NOMO-1 (cell line): ENCODE measurements around the gene MMP13.
"Not testable (repeated sequence)": the region's sequence is repeated elsewhere in the genome, so short reads cannot be mapped to it uniquely, and the experiment has no call there.

Experiments used
- DNase-seq, 2 experiments: peaks; one replicate each; lab custom pipeline; 2025; ENCODE audit not compliant: unreplicated experiment in 2 of 2; lab: John Stamatoyannopoulos, UW

The MMP13 gene

DNA sequence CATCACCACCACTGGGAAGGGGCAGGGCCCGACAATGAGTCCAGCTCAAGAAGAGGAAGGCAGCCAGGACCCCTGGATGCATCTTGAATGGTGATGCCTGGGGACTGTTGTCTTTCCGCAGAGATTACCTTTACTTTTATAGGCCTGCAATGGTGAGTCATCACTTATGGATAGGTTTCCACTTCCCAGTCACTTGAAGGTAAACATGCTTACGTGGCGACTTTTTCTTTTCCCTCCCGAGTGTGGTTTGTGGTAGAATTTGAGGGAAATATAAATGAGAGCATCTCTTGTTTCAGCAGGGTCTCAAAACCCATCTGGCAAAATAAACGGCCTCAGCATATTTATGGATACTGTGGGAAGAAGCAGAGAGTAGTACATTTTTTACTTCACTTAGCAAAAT lies at the start of gene MMP13:
Gene MMP13, minus strand, starts transcription at position 109 of the 400 bp plus-strand sequence. Its CDS starts 27 bp downstream, at position 82.
- no peak for DNase-seq

DNA sequence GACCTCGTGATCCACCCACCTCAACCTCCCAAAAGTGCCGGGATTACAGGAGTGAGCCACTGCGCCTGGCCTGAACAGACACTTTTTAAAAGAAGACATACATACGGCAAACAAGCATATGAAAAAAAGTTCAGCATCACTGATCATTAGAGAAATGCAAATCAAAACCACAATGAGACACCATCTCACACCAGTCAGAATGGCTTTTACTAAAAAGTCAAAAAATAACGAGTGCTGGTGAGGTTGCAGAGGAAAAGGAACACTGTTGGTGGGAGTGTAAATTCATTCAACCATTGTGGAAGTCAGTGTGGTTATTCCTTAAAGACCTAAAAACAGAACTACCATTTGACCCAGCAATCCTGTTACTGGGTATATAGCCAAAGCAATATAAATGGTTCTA lies 48.7 kb upstream of the MMP13 start:
- not testable (repeated sequence) for DNase-seq

DNA sequence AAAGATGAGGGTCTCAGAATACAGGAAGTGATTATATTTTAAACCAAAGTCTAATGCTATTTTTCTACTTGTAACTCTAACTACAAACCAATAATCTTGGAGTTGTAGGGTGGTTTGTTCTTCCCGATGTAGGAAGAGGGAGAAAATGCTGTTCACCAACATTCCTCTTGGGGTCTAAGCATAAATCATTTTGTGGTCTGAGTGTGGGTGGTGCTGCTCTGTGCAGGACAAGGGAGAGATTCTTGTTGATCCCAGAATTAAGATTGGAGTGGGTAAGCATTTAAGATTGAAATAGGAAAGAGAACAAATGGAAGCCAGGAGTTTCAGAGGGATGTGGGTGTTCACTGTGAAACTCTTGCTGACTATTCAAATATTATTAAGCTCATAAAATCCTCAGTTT lies 38.6 kb upstream of the MMP13 start:
- no peak for DNase-seq

DNA sequence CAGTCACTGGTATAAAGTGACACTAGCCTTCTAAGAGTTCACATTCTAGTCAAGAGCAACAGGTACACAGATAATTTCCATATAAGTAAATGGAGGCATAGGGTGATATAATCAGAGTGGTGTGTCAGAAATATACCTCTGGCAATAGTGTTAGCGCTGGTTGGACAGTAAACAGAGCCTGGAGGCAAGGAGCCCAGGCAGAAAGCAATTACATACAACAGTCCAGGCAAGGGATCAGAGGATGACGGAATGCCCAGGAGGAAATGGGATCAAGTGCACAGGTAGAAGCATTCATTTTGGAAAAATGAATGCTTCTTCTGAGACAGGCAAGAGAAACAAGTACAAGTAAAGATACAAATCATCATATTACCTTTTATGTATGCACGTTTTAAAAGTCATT lies 36.2 kb upstream of the MMP13 start:
- DNase-seq, result no peak

DNA sequence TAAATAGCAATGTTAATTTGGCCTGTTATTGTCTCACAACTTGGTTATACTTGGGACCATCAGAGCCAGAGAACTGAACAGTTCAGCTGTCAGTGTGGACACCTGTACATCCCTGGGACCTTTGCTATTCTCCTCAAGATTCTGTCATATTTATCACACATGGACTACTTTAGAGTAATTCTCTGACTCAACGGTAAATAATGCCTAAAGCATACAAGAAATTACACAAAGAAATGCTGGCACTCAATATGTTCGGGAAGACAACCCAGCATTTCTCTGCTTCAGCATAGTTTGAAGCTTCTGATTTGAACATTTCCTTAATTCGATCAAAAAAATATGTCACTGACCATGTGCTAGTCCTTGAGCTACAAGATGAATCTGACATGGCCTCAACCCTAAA lies 34.6 kb upstream of the MMP13 start:
- DNase-seq, result no peak

DNA sequence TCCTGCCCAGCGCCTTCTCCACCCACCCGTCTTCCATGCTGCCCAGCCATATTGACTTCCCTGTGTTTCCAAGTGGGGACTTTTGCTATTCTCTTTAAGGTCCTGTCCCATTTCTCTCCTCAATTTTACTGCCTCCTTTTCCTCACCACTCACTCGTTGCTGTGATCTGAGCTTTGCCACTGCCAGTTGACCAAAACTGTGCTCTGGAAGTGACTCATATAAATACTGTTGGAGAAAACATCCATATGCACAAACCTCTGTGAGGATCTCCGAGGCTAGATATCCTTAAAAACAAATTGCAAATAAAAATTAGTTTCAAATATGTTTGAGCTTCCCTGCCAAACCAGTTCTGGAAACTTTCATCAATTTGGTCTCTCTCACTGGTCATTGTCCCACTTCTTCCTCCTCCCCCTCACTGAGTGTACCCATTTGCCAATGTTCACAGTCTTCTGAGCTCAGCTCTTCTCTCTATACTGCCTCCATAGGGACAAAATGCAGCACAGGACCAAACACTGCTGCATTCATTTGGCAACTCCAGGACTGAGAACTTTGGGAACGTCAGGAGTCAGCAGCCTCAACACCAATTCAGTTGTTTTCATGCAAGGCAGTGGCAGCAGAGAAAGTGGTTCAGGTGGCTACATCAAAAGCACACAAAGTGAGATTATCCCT lies 34.0 kb upstream of the MMP13 start:
- DNase-seq, result no peak

DNA sequence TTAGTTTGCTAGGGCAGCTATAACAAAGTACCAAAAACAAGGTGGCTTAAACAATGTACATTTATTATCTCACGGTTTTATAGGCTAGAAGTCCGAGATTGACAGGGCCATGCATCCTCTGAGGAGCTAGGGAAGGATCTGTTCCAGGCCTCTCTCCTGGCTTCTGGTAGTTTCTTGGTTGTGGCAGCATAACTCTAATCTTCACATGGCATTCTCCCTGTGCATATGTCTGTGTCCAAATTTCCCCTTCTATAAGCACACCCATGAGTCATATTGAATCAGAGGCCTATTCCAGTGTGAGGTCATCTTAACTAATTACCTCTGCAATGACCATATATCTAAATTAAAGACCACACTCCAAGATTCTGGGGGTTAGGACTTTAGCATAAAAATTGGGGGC lies 31.3 kb upstream of the MMP13 start:
- DNase-seq, result no peak

DNA sequence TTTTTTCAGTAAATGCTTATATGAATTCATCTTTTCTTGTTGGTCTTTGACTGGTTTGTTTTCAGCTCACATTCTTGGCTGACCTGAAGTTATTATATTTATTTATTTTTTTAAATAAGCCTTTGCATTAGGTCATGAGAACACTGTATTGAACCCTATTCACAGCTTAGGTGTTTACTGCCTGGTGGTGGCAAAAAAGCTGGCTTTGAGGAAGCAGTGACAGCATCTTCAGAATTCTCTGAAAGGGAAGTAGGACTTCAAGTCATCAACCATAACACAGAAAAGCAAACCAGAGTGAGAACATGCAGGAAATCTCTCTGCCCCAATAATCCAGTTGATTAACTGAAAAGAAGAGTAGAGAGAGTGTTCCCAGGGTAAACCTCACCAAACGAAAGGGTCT lies 30.3 kb upstream of the MMP13 start:
- DNase-seq, result peak; percentile 9 to 64

DNA sequence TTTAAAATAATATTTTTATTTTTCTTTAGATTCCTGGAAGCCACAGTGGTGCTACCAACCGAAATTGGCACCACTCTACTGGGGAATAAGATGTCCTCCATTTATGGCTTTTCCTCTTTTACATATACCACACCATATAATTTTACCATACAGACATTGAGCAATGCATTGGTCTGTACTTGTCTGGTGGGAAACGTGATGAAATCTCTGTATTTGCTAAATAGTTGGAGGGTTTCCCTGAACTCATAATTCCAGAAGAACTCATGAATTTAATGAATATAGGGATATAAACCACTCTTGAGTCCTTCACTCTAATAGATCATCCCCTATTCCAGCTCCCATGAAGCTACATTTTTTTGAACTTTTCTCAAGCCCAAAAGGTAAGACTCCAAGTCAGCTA lies 28.0 kb upstream of the MMP13 start:
- DNase-seq, result no peak

DNA sequence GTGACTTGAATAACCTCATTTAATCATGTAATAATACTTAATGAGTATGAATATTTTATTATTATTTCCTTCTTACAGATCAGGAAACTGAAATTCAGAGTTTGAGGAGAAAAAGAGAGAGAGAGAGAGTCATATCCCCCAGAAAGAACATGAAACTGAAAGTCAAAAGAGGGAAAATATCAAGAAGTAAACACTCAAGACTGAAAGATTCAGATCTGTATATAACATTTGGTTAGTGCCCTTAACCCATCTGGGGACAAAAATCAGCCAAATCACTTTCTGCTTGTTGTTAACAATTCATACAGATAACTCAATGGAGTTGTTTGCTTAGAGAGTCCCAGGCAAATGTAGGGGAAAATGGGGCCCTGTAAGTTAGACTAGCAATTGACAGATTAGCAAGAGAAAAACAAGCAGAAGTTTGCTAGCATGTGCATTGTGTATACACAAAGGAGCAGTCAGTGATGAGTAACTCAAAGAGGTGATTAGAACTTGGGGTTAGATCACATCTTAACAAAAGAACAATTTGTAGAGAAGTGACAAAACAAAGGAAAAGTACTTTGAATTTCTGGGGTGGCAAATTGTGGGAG lies 25.9 kb upstream of the MMP13 start:
- DNase-seq, result no peak

DNA sequence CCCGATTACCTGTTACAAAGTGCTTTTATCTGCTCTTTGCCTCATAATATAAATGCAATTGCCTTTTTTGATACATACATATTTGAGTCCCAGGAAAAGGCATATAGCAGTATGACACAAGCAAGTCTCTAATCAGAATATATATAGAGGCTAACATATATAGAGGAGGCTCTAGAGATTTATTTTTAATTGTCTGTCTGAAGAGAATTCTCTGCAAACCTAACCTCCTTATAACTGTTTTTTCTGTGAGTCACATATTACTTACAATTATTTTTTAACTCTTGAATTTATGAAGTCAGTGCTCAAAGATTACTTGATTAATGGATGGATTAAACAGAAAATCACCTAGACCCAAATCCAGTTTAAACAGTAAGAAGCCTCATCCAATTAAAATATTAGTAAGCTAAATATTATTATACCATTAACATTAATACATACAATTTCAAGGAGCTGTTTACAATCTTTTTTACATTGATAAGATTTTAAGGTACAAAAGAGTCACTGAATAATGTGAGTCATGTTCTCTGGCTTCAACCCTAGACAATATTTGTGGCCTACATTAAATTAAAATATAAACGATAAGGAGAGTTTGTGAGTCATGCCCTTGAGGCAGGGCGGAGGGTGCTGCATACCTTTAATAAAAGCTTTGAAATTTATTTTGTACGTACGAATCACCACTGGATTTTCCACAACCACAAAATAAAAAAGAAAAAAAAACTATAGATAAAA lies 19.2 kb upstream of the MMP13 start:
- DNase-seq, result no peak

DNA sequence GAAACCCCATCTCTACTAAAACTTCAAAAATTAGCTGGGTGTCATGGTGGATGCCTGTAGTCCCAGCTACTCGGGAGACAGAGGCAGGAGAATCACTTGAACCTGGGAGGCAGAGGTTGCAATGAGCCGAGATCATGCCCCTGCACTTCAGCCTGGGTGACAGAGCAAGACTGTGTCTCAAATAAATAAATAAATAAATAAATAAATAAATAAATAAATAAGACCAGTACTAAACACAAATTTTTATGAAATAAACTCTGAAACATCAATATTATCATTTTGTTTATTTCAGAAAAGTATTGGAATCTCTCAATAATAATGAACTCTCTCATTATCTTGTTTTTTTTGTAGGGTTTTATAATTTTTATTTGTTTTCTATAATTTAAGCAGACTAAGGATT lies 18.2 kb upstream of the MMP13 start:
- not testable (repeated sequence) for DNase-seq

DNA sequence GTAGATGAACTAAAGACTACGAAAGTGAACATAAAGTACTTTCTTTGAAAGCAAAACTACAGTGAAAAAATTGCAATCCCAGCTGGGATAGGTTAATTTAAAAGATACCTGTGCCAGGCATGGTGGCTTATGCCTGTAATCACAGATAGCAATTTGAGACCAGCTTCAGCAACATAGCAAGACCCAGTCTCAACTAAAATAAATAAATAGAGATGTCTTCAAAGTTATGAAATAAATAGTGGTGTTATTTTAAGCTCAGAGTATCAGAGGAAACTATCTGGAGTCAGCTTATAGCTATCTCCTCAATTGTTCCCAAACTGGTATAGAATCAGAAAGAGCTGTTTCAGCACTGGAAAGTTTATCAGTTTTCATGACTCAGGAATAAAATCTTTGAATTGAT lies 17.3 kb upstream of the MMP13 start:
- DNase-seq, result no peak

DNA sequence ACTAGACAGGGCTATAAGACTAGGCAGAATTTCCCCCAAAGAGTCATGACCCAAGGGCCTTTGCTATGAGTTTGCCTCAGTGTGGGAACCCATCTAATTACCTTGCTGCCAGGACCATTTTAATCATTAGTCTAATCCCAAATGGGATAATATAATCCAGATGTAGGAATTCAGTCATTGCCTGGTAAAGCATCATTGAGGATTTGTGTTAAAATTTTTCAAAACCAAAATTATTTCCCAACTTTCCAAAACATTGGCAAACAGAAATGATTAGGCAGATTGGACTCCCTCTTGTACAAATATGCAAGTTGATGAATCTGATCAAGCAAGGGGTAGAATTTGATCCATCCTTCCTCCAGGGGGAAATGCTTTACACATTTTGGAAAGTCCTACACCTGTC lies 16.2 kb upstream of the MMP13 start:
- no peak for DNase-seq

DNA sequence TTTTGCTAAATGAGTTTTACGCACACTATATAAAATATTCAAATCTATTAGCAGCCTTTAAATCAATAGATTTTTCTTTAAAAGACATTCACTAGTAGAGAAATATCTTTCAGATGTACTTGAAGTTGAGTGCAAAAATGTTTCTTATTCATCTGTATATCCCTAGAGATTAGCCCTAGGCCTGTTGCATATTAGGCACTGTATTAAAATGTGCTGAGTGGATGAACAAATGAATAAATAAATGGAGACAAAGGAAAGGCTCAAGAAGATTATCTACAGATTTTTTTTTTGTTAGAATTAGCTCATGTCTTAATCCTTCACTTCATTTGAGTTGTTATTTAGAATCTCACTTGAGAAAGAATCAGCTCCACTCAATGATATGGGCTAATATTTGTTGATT lies 12.0 kb upstream of the MMP13 start:
- no peak for DNase-seq

DNA sequence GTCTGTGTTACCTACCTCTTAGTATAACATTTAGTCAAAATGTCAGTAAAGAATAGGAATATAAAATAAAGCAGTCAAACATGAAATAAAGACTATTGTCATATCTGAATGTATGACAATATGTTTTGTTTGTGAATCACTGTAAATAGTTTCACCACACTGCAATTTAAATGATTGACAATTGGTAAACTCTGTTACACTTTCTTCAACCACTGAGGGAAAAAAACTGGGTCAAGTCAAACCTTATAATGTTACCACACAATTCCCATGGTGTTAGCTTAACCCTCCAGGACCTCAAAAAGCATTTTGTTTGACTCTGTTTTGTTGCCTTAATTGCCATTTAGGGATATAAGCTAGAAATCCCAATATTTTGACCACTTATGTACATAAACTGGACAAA lies 10.5 kb upstream of the MMP13 start:
- no peak for DNase-seq

DNA sequence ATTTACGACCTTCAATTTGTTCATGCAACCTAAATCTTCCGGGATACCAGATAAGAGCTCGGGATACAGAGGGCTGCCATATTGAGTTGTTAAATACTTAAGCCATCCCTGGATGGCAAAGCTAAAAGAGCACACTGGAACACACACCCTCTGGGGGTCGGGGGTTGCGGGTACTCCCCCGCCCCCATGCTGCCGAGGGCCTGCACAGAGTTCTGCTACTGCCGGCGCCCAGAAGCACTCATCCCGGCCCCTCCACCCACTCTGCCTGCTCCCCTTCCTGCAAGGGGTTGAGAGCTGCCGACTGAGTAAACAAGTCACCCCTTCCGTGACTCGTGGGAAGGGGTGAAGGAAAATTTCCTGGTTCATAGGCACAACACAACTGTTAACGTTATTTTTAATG lies 9.3 kb upstream of the MMP13 start:
- DNase-seq, result no peak

DNA sequence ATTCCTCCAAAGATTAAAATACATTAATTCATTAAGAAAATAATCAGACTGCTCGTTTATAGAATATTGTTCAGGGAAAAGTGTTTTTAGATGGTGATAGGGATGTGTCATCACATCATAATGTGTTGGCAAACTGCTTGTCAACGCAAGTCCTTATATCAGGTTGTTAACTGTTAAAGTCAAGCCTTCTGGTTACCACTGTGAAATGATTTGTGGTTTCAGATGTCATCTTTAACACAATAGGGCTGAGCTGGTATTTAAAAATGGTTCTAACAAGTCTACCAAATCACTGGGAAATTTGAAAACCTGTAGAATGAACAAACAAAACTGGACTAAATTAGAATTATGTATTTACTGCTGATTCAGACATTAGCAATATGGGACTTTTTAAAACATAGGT lies 2.4 kb upstream of the MMP13 start:
- no peak for DNase-seq

DNA sequence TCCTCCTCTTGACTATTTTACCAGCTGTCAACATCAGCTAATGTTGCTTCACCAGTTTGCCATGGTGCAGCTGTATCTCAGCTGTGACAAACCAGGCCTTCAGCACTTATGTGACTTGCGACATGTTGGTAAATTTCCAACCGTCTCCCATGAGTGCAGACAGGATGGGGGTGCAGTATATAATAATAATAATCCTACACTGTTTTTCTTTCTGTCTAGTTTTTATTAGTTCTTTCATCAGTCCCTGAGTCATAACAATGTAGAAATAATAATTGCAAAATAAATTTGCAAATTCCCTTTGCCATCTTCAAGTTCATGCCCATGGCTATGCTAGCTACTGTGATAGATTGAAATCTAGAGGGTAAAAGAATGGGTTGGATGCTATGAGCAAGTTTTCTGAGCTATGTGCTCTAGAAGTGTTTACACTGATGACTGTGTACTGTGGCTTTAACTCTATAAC lies 4.9 kb downstream of the MMP13 start:
- DNase-seq, result peak in 1 of 2 experiments; percentile 37

DNA sequence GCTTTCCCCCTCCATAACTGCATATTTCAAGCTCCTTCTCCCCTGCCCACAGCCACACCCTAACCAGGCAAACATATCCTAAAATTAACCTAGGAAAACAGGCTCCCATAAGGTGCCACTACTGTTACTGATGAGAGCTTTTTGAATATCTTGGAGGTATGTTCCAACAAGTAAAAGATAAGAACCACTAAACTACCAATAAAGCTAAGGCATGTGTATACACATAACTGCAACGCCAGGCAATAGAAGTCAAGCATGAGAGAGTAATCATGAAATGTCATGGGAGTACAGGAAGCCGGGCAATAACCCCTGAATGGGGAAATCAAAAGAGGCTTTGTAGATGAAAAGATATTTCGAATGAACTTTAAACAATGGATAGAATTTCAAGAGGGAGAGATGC lies 9.3 kb downstream of the MMP13 start:
- DNase-seq, result no peak

DNA sequence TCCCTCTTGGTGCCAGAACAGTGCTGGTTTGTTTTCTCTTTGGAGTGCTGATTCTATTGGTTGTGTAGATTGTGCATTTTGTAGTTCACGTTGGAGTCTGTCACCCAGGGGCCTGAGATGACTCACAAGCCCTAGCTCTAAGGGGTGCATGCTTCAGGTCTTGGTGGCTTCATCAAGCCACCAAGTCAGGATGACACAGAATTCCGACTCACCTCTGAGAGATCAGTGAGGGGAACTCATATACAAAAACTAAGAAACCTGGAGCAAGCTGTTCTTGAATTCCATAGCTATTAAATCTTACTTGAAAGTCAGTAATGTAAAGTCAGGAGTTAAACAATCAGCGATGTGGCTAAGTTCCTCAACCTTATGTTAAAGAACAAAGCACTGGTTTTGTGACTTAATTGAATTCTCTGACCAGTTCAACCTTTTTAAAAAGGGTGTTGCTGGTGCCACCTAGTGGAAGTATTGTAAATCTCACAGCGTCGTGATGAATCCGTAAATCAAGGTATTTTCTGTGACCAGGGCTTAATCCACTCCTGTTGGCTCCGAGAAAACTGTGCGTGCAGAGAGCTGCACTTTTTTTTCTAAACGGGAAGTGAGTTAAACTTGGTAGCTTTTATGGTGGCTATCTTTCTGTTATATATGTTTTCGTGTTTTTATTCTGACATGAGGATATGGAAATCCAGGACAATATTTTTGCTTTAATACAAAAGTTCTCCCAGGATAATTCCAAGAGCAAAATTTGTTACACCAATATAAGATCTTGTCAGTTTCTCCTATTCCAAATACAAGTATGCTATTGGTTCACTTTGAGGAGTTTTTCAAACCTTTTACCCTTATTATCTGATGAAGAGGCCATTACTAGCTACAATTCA lies 14.6 kb downstream of the MMP13 start:
- peak; percentile 55 to 89 for DNase-seq
